ENCODE data around the gene AP4B1.

The AP4B1 gene

DNA sequence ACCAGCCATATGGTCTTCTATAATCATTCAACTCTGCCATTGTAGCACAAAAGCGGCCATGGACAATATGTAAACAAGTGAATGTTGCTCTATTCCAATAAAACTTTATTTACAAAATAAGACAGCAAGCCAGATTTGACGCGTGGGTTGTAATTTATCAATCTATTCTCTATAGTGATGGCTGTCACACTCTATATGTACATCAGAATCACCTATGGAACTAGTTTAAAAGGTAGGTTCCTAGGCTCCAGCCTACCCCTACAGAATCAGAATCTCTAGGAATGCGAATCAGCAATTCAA is 24.9 kb downstream of the AP4B1 start:
- H3K79me2 ChIP-seq (ENCODE audit: low read length), result no peaks in the 10 kb centered on the region
- H3K27me3 ChIP-seq (replicated peaks; ENCODE audit: insufficient read depth, low read length), result no peaks in the 10 kb centered on the region
- no peaks in the 10 kb centered on the region for H3K9me3 ChIP-seq (replicated peaks; ENCODE audit: insufficient read depth, low read length)
- H3K4me1 ChIP-seq (ENCODE audit: low read length), result peaks cover 5% of the 10 kb centered on the region; the same call in 1 of the 2 replicates
- no peaks in the 10 kb centered on the region for H3F3A ChIP-seq (ENCODE audit: insufficient read depth, low read length)
- TF ChIP-seq EZH2 (optimal IDR thresholded peaks at IDR 0.05; ENCODE audit: low read depth, low read length) (no peak), CTCF (IDR thresholded peaks at IDR 0.05; ENCODE audit: low read length) (no peak), EZH2phosphoT487 (IDR thresholded peaks at IDR 0.05; ENCODE audit: low read length) (no peak)
- no peak overlapping the region for H3K4me3 ChIP-seq (ENCODE audit: low read length)
- no peak overlapping the region for H3K4me2 ChIP-seq (ENCODE audit: low read depth, low read length)
- no peak overlapping the region for H3K27ac ChIP-seq (ENCODE audit: low read length)
- no peak for DNase-seq
- H3K9me2 ChIP-seq (replicated peaks; ENCODE audit: insufficient read depth, low read length), result no peaks in the 10 kb centered on the region
- H3K36me3 ChIP-seq (replicated peaks; ENCODE audit: insufficient read depth, low read length), result no peaks in the 10 kb centered on the region
- no peak overlapping the region for H3K9ac ChIP-seq (ENCODE audit: low read length)
- no peak overlapping the region for H2AFZ ChIP-seq (ENCODE audit: low read length)
- no peaks in the 10 kb centered on the region for H4K20me1 ChIP-seq (ENCODE audit: insufficient read depth, low read length)

DNA sequence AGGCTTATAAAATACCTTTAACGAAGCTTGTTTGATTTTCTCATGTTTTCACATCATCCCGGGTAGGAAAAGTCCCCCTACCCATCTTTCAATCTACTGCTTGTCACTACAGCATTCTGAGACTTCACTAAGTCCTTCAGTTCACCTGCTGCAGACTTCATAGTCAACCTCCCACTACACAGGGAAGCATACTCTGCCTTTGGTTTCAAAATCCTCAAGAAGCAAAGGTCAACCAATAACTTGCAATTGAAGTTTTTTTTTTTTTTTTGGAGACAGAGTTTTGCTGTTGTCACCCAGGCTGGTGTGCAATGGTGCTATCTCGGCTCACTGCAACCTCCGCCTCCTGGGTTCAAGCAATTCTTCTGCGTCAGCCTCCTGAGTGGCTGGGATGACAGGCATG is 28.4 kb downstream of the AP4B1 start:
- H3K79me2 ChIP-seq (ENCODE audit: low read length), result no peaks in the 10 kb centered on the region
- no peaks in the 10 kb centered on the region for H3K9me3 ChIP-seq (replicated peaks; ENCODE audit: insufficient read depth, low read length)
- no peaks in the 10 kb centered on the region for H4K20me1 ChIP-seq (ENCODE audit: insufficient read depth, low read length)
- no peak overlapping the region for H3K4me3 ChIP-seq (ENCODE audit: low read length)
- no peak overlapping the region for H3K4me2 ChIP-seq (ENCODE audit: low read depth, low read length)
- no peak for DNase-seq
- peaks cover 14% of the 10 kb centered on the region for H3K4me1 ChIP-seq (ENCODE audit: low read length)
- H3K27me3 ChIP-seq (replicated peaks; ENCODE audit: insufficient read depth, low read length), result no peaks in the 10 kb centered on the region
- no peaks in the 10 kb centered on the region; the same call in 1 of the 2 replicates for H3F3A ChIP-seq (ENCODE audit: insufficient read depth, low read length)
- H3K9me2 ChIP-seq (replicated peaks; ENCODE audit: insufficient read depth, low read length), result no peaks in the 10 kb centered on the region
- TF ChIP-seq EZH2 (optimal IDR thresholded peaks at IDR 0.05; ENCODE audit: low read depth, low read length), result no peak
- no peak for TF ChIP-seq EZH2phosphoT487 (IDR thresholded peaks at IDR 0.05; ENCODE audit: low read length)
- no peak for TF ChIP-seq CTCF (IDR thresholded peaks at IDR 0.05; ENCODE audit: low read length)
- no peak overlapping the region for H2AFZ ChIP-seq (ENCODE audit: low read length)
- no peak overlapping the region for H3K27ac ChIP-seq (ENCODE audit: low read length)
- no peak overlapping the region for H3K9ac ChIP-seq (ENCODE audit: low read length)
- H3K36me3 ChIP-seq (replicated peaks; ENCODE audit: insufficient read depth, low read length), result no peaks in the 10 kb centered on the region

- H3K27me3 ChIP-seq (replicated peaks; ENCODE audit: insufficient read depth, low read length), result no peaks in the 10 kb centered on the region
- no peak for TF ChIP-seq EZH2phosphoT487 (IDR thresholded peaks at IDR 0.05; ENCODE audit: low read length)
- no peak for TF ChIP-seq EZH2 (optimal IDR thresholded peaks at IDR 0.05; ENCODE audit: low read depth, low read length)
- H3K79me2 ChIP-seq (ENCODE audit: low read length), result no peaks in the 10 kb centered on the region
- no peak overlapping the region for H3K9ac ChIP-seq (ENCODE audit: low read length)
- no peaks in the 10 kb centered on the region for H3K9me2 ChIP-seq (replicated peaks; ENCODE audit: insufficient read depth, low read length)
- H3F3A ChIP-seq (ENCODE audit: insufficient read depth, low read length), result no peaks in the 10 kb centered on the region; the same call in 1 of the 2 replicates
- no peak overlapping the region for H3K27ac ChIP-seq (ENCODE audit: low read length)
- no peaks in the 10 kb centered on the region for H4K20me1 ChIP-seq (ENCODE audit: insufficient read depth, low read length)
- no peak overlapping the region for H3K4me2 ChIP-seq (ENCODE audit: low read depth, low read length)
- H3K4me3 ChIP-seq (ENCODE audit: low read length), result no peak overlapping the region
- no peak overlapping the region for H2AFZ ChIP-seq (ENCODE audit: low read length)
- H3K9me3 ChIP-seq (replicated peaks; ENCODE audit: insufficient read depth, low read length), result no peaks in the 10 kb centered on the region
- peaks cover 14% of the 10 kb centered on the region for H3K4me1 ChIP-seq (ENCODE audit: low read length)
- no peak for DNase-seq
- no peaks in the 10 kb centered on the region for H3K36me3 ChIP-seq (replicated peaks; ENCODE audit: insufficient read depth, low read length)
These were observed 28.9 kb downstream of the AP4B1 start for GRCh38 chr1:113875714-113876113.

- Histone ChIP-seq H3K36me3 (replicated peaks; ENCODE audit: insufficient read depth, low read length) (no peaks in the 10 kb centered on the region), H3K27ac (ENCODE audit: low read length) (no peak overlapping the region), H3F3A (ENCODE audit: insufficient read depth, low read length) (no peaks in the 10 kb centered on the region; the same call in 1 of the 2 replicates), H3K9ac (ENCODE audit: low read length) (no peak overlapping the region), H3K9me2 (replicated peaks; ENCODE audit: insufficient read depth, low read length) (no peaks in the 10 kb centered on the region), H3K4me1 (ENCODE audit: low read length) (peaks cover 14% of the 10 kb centered on the region), H2AFZ (ENCODE audit: low read length) (no peak overlapping the region), H3K4me3 (ENCODE audit: low read length) (no peak overlapping the region), H3K79me2 (ENCODE audit: low read length) (no peaks in the 10 kb centered on the region), H3K4me2 (ENCODE audit: low read depth, low read length) (no peak overlapping the region), H3K9me3 (replicated peaks; ENCODE audit: insufficient read depth, low read length) (no peaks in the 10 kb centered on the region), H3K27me3 (replicated peaks; ENCODE audit: insufficient read depth, low read length) (no peaks in the 10 kb centered on the region), H4K20me1 (ENCODE audit: insufficient read depth, low read length) (no peaks in the 10 kb centered on the region)
- TF ChIP-seq EZH2 (optimal IDR thresholded peaks at IDR 0.05; ENCODE audit: low read depth, low read length), result no peak
- peak; percentile 20 for TF ChIP-seq CTCF (IDR thresholded peaks at IDR 0.05; ENCODE audit: low read length)
- no peak for TF ChIP-seq EZH2phosphoT487 (IDR thresholded peaks at IDR 0.05; ENCODE audit: low read length)
- DNase-seq, result no peak
These were observed 30.4 kb downstream of the AP4B1 start for GRCh38 chr1:113874012-113874879.
